MCF 10A (cell line): ENCODE results near the gene TMCC2. TPM values are rescaled to one million over a fixed set of nuclear protein-coding genes. Genes with fewer than 3 reads are reported as not detected.
"Not testable (repeated sequence)": the region's sequence is repeated elsewhere in the genome, so short reads cannot be mapped to it uniquely, and the experiment has no call there.

ENCODE experiments used
- Bru-seq: library from RNA; stranded (reverse); fragments of 400-500 nt; gene quantifications from one replicate; lab custom pipeline; 2021; lab: Mats Ljungman, UMichigan
- BruChase-seq, 2 experiments: library from RNA; stranded (reverse); fragments of 400-500 nt; gene quantifications; one replicate each; lab custom pipeline; 2021; lab: Mats Ljungman, UMichigan
- BruUV-seq: library from RNA; stranded (reverse); fragments of 400-500 nt; replicated peaks from 2 replicates; lab custom pipeline; 2021; lab: Mats Ljungman, UMichigan
- CTCF ChIA-PET: fragments of 300-600 bp; sonication (Branson Sonifier 250); formaldehyde crosslinking; extraction: SDS; loops from one replicate; lab custom pipeline; 2021; ENCODE audit warnings: antibody characterized with exemption, inconsistent platforms; lab: Yijun Ruan, JAX
- POLR2A ChIA-PET: fragments of 300-600, 350-650 bp; sonication (Branson Sonifier 250); formaldehyde crosslinking; extraction: SDS; loops from one replicate; lab custom pipeline; 2020; ENCODE audit warnings: antibody characterized with exemption, inconsistent platforms; lab: Yijun Ruan, JAX
- DNase-seq: peaks from one replicate; pipeline ENCODE4 v3.0.0-alpha.2; 2018; ENCODE audit not compliant: unreplicated experiment
- H3K27ac Mint-ChIP-seq: one replicate; pipeline ENCODE4 v1.8.0; 2022; ENCODE audit warnings: mild to moderate bottlenecking, low read depth, mixed read lengths; ENCODE audit not compliant: unreplicated experiment
- H3K27me3 Mint-ChIP-seq: one replicate; pipeline ENCODE4 v1.8.0; 2022; ENCODE audit warnings: mixed read lengths; ENCODE audit not compliant: insufficient read depth, unreplicated experiment
- H3K36me3 Mint-ChIP-seq: one replicate; pipeline ENCODE4 v1.8.0; 2022; ENCODE audit warnings: mild to moderate bottlenecking, moderate library complexity, mixed read lengths; ENCODE audit not compliant: insufficient read depth, unreplicated experiment
- H3K4me1 Mint-ChIP-seq: one replicate; pipeline ENCODE4 v1.8.0; 2022; ENCODE audit warnings: mixed read lengths; ENCODE audit not compliant: insufficient read depth, unreplicated experiment
- H3K4me3 Mint-ChIP-seq: one replicate; pipeline ENCODE4 v1.8.0; 2022; ENCODE audit warnings: mild to moderate bottlenecking, moderate library complexity, mixed read lengths; ENCODE audit not compliant: unreplicated experiment
- H3K9me3 Mint-ChIP-seq: one replicate; pipeline ENCODE4 v1.8.0; 2022; ENCODE audit warnings: mixed read lengths; ENCODE audit not compliant: unreplicated experiment
- intact Hi-C: fragments of 100-400 bp; cut with micrococcal nuclease; formaldehyde crosslinking; loops from 2 replicates; pipeline ENCODE4 v1.14.1; 2022
- long read RNA-seq: library from polyadenylated mRNA; stranded (forward); transcript quantifications from one replicate; pipeline ENCODE4 v2.0.0, GENCODE V29; 2022
- total RNA-seq: library from RNA; stranded (reverse); gene quantifications from 2 replicates; pipeline ENCODE4 v1.2.3, GENCODE V29; 2022
- TF ChIP-seq, protein P1 (sequence below): fragments of 200-600 bp; IDR thresholded peaks from one replicate; pipeline ENCODE4 v1.8.0; 2022; ENCODE audit warnings: antibody characterized with exemption, mild to moderate bottlenecking; ENCODE audit not compliant: unreplicated experiment

The TMCC2 gene
- total RNA-seq (0.54 and 0.79 TPM in 2 replicates), Bru-seq, nascent RNA (percentile 19 among the genes with signal in this experiment), BruChase-seq, experiment 1, labeled RNA remaining after a 6-hour chase (percentile 17 among the genes with signal in this experiment), BruChase-seq, experiment 2, labeled RNA remaining after a 2-hour chase (percentile 20 among the genes with signal in this experiment)
- long read RNA-seq, partial matches to known transcripts: 0 of 1 reads
- long read RNA-seq, other reads (novel, unspliced or antisense): 1 of 1 reads

GRCh38 chr1:205227584-205228013, at the start of gene TMCC2:
Gene TMCC2, plus strand, starts transcription at chr1:205227946. Its CDS starts 619 bp downstream, at chr1:205228565.
- intact Hi-C loops: loop anchor here (1.0 to 5.0 kb wide), 4 partner anchors 21 to 97 kb away; no protein-coding TSS in a partner anchor

GRCh38 chr1:205179842-205180241, 47.9 kb upstream of the TMCC2 start:
- BruUV-seq: no TSS peak

More at GRCh38 chr1:205227584-205228013, at the start of gene TMCC2:
- peak within 1 kb of the TSS; percentile 63 for H3K4me3 Mint-ChIP-seq
- TF ChIP-seq, protein P1, sequence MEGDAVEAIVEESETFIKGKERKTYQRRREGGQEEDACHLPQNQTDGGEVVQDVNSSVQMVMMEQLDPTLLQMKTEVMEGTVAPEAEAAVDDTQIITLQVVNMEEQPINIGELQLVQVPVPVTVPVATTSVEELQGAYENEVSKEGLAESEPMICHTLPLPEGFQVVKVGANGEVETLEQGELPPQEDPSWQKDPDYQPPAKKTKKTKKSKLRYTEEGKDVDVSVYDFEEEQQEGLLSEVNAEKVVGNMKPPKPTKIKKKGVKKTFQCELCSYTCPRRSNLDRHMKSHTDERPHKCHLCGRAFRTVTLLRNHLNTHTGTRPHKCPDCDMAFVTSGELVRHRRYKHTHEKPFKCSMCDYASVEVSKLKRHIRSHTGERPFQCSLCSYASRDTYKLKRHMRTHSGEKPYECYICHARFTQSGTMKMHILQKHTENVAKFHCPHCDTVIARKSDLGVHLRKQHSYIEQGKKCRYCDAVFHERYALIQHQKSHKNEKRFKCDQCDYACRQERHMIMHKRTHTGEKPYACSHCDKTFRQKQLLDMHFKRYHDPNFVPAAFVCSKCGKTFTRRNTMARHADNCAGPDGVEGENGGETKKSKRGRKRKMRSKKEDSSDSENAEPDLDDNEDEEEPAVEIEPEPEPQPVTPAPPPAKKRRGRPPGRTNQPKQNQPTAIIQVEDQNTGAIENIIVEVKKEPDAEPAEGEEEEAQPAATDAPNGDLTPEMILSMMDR: no peak
- H3K4me1 Mint-ChIP-seq: peaks cover 20% of the 10 kb centered on the region
- no TSS peak for BruUV-seq
- peak; percentile 91 for DNase-seq
- no peak within 1 kb of the TSS for H3K27ac Mint-ChIP-seq
- no peaks in the 10 kb centered on the region for H3K9me3 Mint-ChIP-seq
- ChIA-PET POLR2A (interaction anchor here (0.6 to 8.7 kb wide), 19 partner anchors 10 to 1099 kb away, joined by 3 to 121 read pairs (median 4); partner anchors contain the start of genes DSTYK and RBBP5), CTCF (interaction anchor here (0.6 to 12.2 kb wide), 13 partner anchors 9 to 501 kb away, joined by 3 to 487 read pairs (median 6); no protein-coding TSS in a partner anchor)
- H3K36me3 Mint-ChIP-seq: no peaks in the 10 kb centered on the region
- H3K27me3 Mint-ChIP-seq: no peaks in the 10 kb centered on the region

GRCh38 chr1:205180331-205180730, 47.4 kb upstream of the TMCC2 start:
- BruUV-seq, H3K9me3 Mint-ChIP-seq, H3K27me3 Mint-ChIP-seq, DNase-seq, H3K36me3 Mint-ChIP-seq, H3K4me3 Mint-ChIP-seq, H3K27ac Mint-ChIP-seq, intact Hi-C loops: not testable (repeated sequence)
- H3K4me1 Mint-ChIP-seq: peaks cover 12% of the 10 kb centered on the region
- POLR2A ChIA-PET: interaction anchor here (0.6 to 6.9 kb wide), 3 partner anchors 11 to 159 kb away, joined by 3 to 42 read pairs (median 3); partner anchors contain the start of gene RBBP5
- CTCF ChIA-PET: interaction anchor here (0.6 to 3.4 kb wide), 3 partner anchors 49 to 204 kb away, joined by 3 to 15 read pairs (median 3); no protein-coding TSS in a partner anchor

More at GRCh38 chr1:205179842-205180241, 47.9 kb upstream of the TMCC2 start:
- CTCF ChIA-PET: interaction anchor here (0.6 to 3.4 kb wide), 5 partner anchors 23 to 204 kb away, joined by 3 to 15 read pairs (median 3); no protein-coding TSS in a partner anchor
- H3K9me3 Mint-ChIP-seq: no peaks in the 10 kb centered on the region
- TF ChIP-seq, protein P1: no peak
- POLR2A ChIA-PET: interaction anchor here (1.2 to 6.9 kb wide), 2 partner anchors 11 to 58 kb away, joined by 3 to 42 read pairs; partner anchors contain the start of gene RBBP5
- H3K4me3 Mint-ChIP-seq: no peak overlapping the region
- no peak for DNase-seq
- H3K36me3 Mint-ChIP-seq: peaks cover 11% of the 10 kb centered on the region
- intact Hi-C loops: no loop called here
- no peak overlapping the region for H3K27ac Mint-ChIP-seq
- H3K4me1 Mint-ChIP-seq: peaks cover 12% of the 10 kb centered on the region
- no peaks in the 10 kb centered on the region for H3K27me3 Mint-ChIP-seq

- Mint-ChIP-seq H3K4me1 (peaks cover 12% of the 10 kb centered on the region), H3K9me3 (no peaks in the 10 kb centered on the region), H3K27me3 (no peaks in the 10 kb centered on the region), H3K36me3 (peaks cover 12% of the 10 kb centered on the region), H3K4me3 (no peak overlapping the region), H3K27ac (peak overlapping the region; percentile 29)
- TF ChIP-seq, protein P1: no peak
- POLR2A ChIA-PET: interaction anchor here (1.5 to 1.8 kb wide), 2 partner anchors 16 to 28 kb away, joined by 4 to 7 read pairs; no protein-coding TSS in a partner anchor
- no peak for DNase-seq
- intact Hi-C loops: no loop called here
- no TSS peak for BruUV-seq
- CTCF ChIA-PET: interaction anchor here (0.6 to 1.4 kb wide), 3 partner anchors 41 to 72 kb away, joined by 4 to 5 read pairs (median 5); no protein-coding TSS in a partner anchor
These were observed 44.8 kb upstream of the TMCC2 start for GRCh38 chr1:205182930-205183329.
